Smooth muscle cell (in vitro differentiated cells): ENCODE measurements around the gene MYH7. TPM values are rescaled to one million over a fixed set of nuclear protein-coding genes. Genes with fewer than 3 reads are reported as not detected.

Experiments used
- DNase-seq: peaks from one replicate; lab custom pipeline; 2025; ENCODE audit not compliant: unreplicated experiment; lab: John Stamatoyannopoulos, UW
- H2AFZ ChIP-seq: fragments of 200-600 bp; sonication (generic); 2 replicates; pipeline ENCODE4 v1.6.0; 2016; ENCODE audit warnings: antibody characterized with exemption, low read depth, mild to moderate bottlenecking
- H3F3A ChIP-seq: fragments of 200-600 bp; sonication (generic); 2 replicates; pipeline ENCODE4 v1.6.0; 2017; ENCODE audit warnings: antibody characterized with exemption, low read depth
- H3K27ac ChIP-seq: fragments of 200-600 bp; sonication (generic); 2 replicates; pipeline ENCODE4 v1.5.1; 2016; ENCODE audit warnings: low read depth, mild to moderate bottlenecking
- H3K27me3 ChIP-seq: fragments of 200-600 bp; sonication (generic); 2 replicates; pipeline ENCODE4 v1.6.1; 2016; ENCODE audit warnings: low read depth, mild to moderate bottlenecking
- H3K36me3 ChIP-seq: fragments of 200-600 bp; sonication (generic); 2 replicates; pipeline ENCODE4 v1.5.1; 2016; ENCODE audit warnings: low read depth
- H3K4me1 ChIP-seq: fragments of 200-600 bp; sonication (generic); 2 replicates; pipeline ENCODE4 v1.5.1; 2016; ENCODE audit warnings: low read depth
- H3K4me2 ChIP-seq: fragments of 200-600 bp; sonication (generic); 2 replicates; pipeline ENCODE4 v1.6.0; 2016; ENCODE audit warnings: mild to moderate bottlenecking
- H3K4me3 ChIP-seq: fragments of 200-600 bp; sonication (generic); 2 replicates; pipeline ENCODE4 v1.5.1; 2016; ENCODE audit warnings: mild to moderate bottlenecking
- H3K79me2 ChIP-seq: fragments of 200-600 bp; sonication (generic); 2 replicates; pipeline ENCODE4 v1.6.0; 2016; ENCODE audit warnings: low read depth, mild to moderate bottlenecking
- H3K9ac ChIP-seq: fragments of 200-600 bp; sonication (generic); 2 replicates; pipeline ENCODE4 v1.6.0; 2016; ENCODE audit warnings: low read depth
- H3K9me3 ChIP-seq: fragments of 200-600 bp; sonication (generic); replicated peaks from 2 replicates; pipeline ENCODE4 v1.5.1; 2016; ENCODE audit warnings: low read depth
- H4K20me1 ChIP-seq: fragments of 200-600 bp; sonication (generic); 2 replicates; pipeline ENCODE4 v1.6.0; 2016; ENCODE audit warnings: low read depth
- WGBS: methylation state at CpG from one replicate; pipeline ENCODE4 v1.1.7; 2016; ENCODE audit warnings: low lambda C conversion rate; 5-methylcytosine and 5-hydroxymethylcytosine counted together
- polyA plus RNA-seq: library from polyadenylated mRNA; unstranded; fragments of >200 nt; fragmentation: Nextera tagmentation; extraction: Ambion mirVana; gene quantifications from 2 replicates; pipeline ENCODE4 v1.2.1, GENCODE V29; 2016
- total RNA-seq: library from RNA; depleted of rRNA; stranded (reverse); fragments of >200 nt; gene quantifications from 2 replicates; pipeline ENCODE4 v1.2.3, GENCODE V29; 2014
- TF ChIP-seq, protein P1 (sequence below): fragments of 200-600 bp; sonication (generic); IDR thresholded peaks from 2 replicates; pipeline ENCODE4 v1.5.1; 2017; ENCODE audit warnings: borderline replicate concordance, mild to moderate bottlenecking, antibody characterized with exemption; ENCODE audit not compliant: insufficient read depth, poor library complexity, severe bottlenecking

The MYH7 gene
- total and polyA plus RNA-seq, 2 experiments from 2014 or later, result not detected

DNA sequence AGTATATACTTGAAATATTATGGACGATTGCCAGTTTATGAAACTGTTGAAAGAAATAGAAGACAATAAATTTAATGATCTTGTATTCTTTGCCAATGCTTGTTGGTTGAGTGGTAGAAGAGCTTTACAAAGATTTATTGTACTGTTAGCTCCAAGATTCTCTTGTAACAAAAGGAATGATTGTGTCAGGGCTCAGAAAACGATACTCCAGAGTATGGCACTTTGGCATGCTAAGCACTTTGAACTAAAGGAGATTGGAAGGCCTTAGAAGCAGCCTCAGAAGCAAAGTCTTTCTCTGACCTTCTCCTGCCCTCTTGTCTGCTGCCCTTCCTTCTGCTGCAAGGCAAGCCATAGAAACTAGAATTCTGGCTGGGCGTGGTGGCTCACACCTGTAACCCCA lies 29.8 kb upstream of the MYH7 start:
- H2AFZ ChIP-seq, result no peak overlapping the region
- H3K36me3 ChIP-seq, result no peaks in the 10 kb centered on the region
- no peaks in the 10 kb centered on the region for H3K9me3 ChIP-seq
- H3K27me3 ChIP-seq, result no peaks in the 10 kb centered on the region
- peaks cover 6% of the 10 kb centered on the region for H3K79me2 ChIP-seq
- TF ChIP-seq, protein P1, sequence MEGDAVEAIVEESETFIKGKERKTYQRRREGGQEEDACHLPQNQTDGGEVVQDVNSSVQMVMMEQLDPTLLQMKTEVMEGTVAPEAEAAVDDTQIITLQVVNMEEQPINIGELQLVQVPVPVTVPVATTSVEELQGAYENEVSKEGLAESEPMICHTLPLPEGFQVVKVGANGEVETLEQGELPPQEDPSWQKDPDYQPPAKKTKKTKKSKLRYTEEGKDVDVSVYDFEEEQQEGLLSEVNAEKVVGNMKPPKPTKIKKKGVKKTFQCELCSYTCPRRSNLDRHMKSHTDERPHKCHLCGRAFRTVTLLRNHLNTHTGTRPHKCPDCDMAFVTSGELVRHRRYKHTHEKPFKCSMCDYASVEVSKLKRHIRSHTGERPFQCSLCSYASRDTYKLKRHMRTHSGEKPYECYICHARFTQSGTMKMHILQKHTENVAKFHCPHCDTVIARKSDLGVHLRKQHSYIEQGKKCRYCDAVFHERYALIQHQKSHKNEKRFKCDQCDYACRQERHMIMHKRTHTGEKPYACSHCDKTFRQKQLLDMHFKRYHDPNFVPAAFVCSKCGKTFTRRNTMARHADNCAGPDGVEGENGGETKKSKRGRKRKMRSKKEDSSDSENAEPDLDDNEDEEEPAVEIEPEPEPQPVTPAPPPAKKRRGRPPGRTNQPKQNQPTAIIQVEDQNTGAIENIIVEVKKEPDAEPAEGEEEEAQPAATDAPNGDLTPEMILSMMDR, result no peak
- 82% methylated on average over 3 of the region's 3 CpGs for WGBS
- H3K27ac ChIP-seq, result no peak overlapping the region
- no peak for DNase-seq
- no peak overlapping the region for H3K4me3 ChIP-seq
- H3K4me1 ChIP-seq, result peaks cover 1% of the 10 kb centered on the region
- H3K4me2 ChIP-seq, result no peak overlapping the region
- H4K20me1 ChIP-seq, result no peaks in the 10 kb centered on the region
- no peaks in the 10 kb centered on the region for H3F3A ChIP-seq
- no peak overlapping the region for H3K9ac ChIP-seq

DNA sequence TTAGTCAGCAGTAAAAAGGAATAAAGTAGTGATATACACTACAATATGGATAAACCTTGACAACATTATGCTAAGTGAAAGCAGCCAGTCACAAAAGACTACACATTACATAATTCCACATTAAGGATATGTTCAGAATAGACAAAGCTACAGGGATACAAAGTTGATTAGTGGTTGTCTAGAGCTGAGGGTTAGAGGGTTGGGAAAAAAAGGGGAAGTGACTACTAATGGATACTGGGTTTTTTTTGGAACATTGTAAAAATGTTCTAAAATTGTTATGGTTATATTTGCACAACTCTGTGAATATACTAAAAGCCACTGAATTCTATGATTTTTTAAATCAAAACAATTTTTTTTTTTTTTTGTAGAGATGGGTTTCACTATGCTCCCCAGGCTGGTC lies 29.2 kb upstream of the MYH7 start:
- no peak overlapping the region for H3K4me3 ChIP-seq
- no peaks in the 10 kb centered on the region for H4K20me1 ChIP-seq
- no peaks in the 10 kb centered on the region for H3K27me3 ChIP-seq
- no peak for DNase-seq
- H3F3A ChIP-seq, result no peaks in the 10 kb centered on the region
- no peak overlapping the region for H3K4me2 ChIP-seq
- no peak overlapping the region for H2AFZ ChIP-seq
- no peaks in the 10 kb centered on the region for H3K36me3 ChIP-seq
- TF ChIP-seq, protein P1, result no peak
- H3K27ac ChIP-seq, result no peak overlapping the region
- peaks cover under 1% of the 10 kb centered on the region for H3K79me2 ChIP-seq
- H3K4me1 ChIP-seq, result no peaks in the 10 kb centered on the region
- H3K9me3 ChIP-seq, result no peaks in the 10 kb centered on the region
- H3K9ac ChIP-seq, result no peak overlapping the region

DNA sequence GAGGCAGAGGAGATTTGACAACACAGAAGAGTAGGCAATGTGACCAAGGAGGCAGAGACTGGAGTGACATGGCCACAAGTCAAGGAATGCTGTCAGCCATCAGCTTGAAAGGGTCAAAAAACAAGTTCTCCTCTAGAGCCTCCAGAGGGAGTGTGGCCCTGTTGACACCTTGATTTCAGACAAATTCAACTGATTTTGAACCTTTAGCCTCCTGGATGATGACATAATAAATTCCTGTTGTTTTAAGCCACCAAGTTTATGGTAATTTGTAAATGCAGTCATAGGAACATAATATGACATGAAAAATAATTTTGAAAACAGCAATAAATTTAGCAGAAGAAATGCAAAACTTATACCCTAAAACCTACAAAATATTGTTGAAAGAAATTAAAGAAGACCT lies 25.5 kb upstream of the MYH7 start:
- no peak overlapping the region for H3K4me3 ChIP-seq

More for the DNA sequence above, 25.5 kb upstream of the MYH7 start:
- no peaks in the 10 kb centered on the region for H3K27me3 ChIP-seq
- DNase-seq, result no peak
- H3K36me3 ChIP-seq, result no peaks in the 10 kb centered on the region
- H3K27ac ChIP-seq, result no peak overlapping the region
- no peaks in the 10 kb centered on the region for H4K20me1 ChIP-seq
- no peaks in the 10 kb centered on the region for H3F3A ChIP-seq
- no peaks in the 10 kb centered on the region for H3K4me1 ChIP-seq
- no peak overlapping the region for H3K9ac ChIP-seq
- H3K4me2 ChIP-seq, result no peak overlapping the region
- TF ChIP-seq, protein P1, result no peak
- no peak overlapping the region for H2AFZ ChIP-seq
- H3K79me2 ChIP-seq, result no peaks in the 10 kb centered on the region
- no peaks in the 10 kb centered on the region for H3K9me3 ChIP-seq
